ENCODE measurements around the gene CENPO. TPM values are rescaled to one million over a fixed set of nuclear protein-coding genes. Genes with fewer than 3 reads are reported as not detected.
"Not testable (repeated sequence)": the region's sequence is repeated elsewhere in the genome, so short reads cannot be mapped to it uniquely, and the experiment has no call there.

Gene CENPO
- total and polyA plus RNA-seq, 4 donors = 2.0 to 4.0 (median 2.9) TPM

DNA sequence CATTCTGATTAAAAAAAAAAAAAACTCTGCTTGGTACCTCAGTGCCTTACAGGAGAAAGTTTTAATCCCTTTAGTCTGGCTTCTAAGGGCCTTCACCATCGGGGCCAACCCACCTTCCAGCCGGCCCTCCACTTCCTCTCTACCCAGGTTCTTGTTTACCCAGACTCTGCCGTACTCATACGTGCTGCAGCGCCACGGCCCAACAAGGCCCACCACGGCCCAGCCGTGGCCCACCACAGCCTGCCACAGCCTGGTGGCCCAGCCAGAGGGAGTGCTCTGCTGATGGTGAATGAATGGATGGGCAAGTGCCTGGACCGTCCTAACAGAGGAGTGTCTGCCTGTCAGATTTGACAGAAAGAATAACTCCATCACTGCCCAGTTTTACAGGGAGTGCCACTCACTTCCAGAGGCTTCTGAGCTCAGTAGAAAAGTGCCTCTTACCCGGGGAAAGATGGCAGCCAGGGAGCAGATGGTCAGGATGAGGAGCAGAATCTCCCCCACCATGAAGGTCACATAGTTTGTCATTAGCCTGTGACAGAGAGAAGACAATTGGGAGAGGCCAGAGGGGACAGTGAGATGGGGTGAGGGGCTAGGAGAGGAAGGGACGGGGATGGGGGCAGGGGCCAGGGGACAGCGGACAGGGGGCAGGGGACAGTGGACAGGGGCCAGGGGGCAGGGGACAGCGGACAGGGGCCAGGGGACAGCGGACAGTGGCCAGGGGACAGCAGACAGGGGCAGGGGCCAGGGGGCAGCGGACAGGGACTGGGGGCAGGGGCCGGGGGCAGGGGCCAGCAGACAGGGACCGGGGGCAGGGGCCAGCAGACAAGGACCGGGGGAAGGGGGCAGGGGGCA is 38.2 kb downstream of the CENPO start:
- intact Hi-C loops (cut with DNase I) = no loop called here
- Histone ChIP-seq H3K27ac (ENCODE audit: low read depth in 1 of 2, low read length in 2 of 2) (no peak overlapping the region), H3K9me3 (ENCODE audit: control insufficient read depth, low read length) (no peaks in the 10 kb centered on the region), H3K36me3 (ENCODE audit: control insufficient read depth in 1 of 2, insufficient read depth in 2 of 2, low read length in 1 of 2) (peaks cover 0 to 1% of the 10 kb centered on the region in 2 donors), H3K4me3 (ENCODE audit: low read length in 2 of 2) (no peak overlapping the region), H3K27me3 (ENCODE audit: control insufficient read depth in 1 of 2, insufficient read depth in 2 of 2, low read length in 1 of 2) (no peaks in the 10 kb centered on the region), H3K4me1 (ENCODE audit: control insufficient read depth in 1 of 2, insufficient read depth in 2 of 2, low read length in 2 of 2) (no peaks in the 10 kb centered on the region)
- ATAC-seq (ENCODE audit: low FRiP score) (no peak), DNase-seq (peak in 1 of 2 donors; percentile 45)
- 86 to 94% methylated on average over 12 to 18 of the region's 18 CpGs for WGBS, 2 donors

DNA sequence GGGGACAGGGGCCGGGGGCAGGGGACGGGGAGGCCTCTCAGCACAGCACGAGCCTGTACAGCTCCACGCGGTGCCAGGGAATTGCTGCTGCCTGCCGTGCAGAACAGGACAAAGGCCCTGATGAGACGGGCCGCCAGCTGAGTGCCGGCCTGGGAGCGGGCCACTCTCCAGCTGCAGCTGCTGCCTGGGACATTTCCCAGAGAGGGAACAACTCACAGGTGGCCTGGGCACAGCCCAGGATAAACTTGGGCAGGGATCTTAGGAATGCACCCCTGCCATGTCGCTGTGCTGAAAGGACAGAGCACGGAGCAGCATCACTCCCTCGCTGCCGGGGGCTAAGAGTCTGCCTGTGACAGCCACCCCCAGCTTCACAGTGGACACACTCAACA is 38.8 kb downstream of the CENPO start:
- Histone ChIP-seq H3K27ac (ENCODE audit: low read depth in 1 of 2, low read length in 2 of 2) (no peak overlapping the region), H3K27me3 (ENCODE audit: control insufficient read depth in 1 of 2, insufficient read depth in 2 of 2, low read length in 1 of 2) (no peaks in the 10 kb centered on the region), H3K9me3 (ENCODE audit: control insufficient read depth, low read length) (no peaks in the 10 kb centered on the region), H3K4me3 (ENCODE audit: low read length in 2 of 2) (no peak overlapping the region), H3K4me1 (ENCODE audit: control insufficient read depth in 1 of 2, insufficient read depth in 2 of 2, low read length in 2 of 2) (no peaks in the 10 kb centered on the region), H3K36me3 (ENCODE audit: control insufficient read depth in 1 of 2, insufficient read depth in 2 of 2, low read length in 1 of 2) (peaks cover 0 to 1% of the 10 kb centered on the region in 2 donors)
- 26 to 27% methylated on average over 12 to 14 of the region's 14 CpGs for WGBS, 2 donors
- ATAC-seq (ENCODE audit: low FRiP score) (no peak), DNase-seq (peak in 1 of 2 donors; percentile 60)
- intact Hi-C loops (cut with DNase I) = no loop called here

DNA sequence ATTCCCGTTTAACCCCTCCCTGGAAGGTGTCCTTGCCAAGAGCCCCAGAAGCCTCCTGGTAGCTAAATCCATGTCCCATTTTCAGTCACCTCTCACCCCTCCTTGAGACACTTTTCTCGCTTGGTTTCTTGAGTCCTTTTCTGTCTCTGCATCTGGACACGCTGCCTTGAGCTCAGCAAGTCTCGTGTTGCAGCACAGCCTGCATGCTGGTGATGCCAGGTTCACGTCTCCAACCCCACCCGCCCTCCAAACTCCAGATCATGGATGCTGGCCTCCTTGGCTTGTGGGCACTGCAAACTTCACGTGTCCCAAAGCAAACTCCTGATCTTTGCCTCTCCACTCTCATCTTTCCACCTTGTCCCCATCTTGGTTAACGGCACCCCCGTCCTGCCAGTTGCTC is 39.3 kb downstream of the CENPO start:
- DNase-seq (peak in 1 of 2 donors; percentile 44), ATAC-seq (ENCODE audit: low FRiP score) (no peak)
- H3K36me3 ChIP-seq (ENCODE audit: control insufficient read depth in 1 of 2, insufficient read depth in 2 of 2, low read length in 1 of 2) = peaks cover 0 to 1% of the 10 kb centered on the region in 2 donors
- no peaks in the 10 kb centered on the region for H3K9me3 ChIP-seq (ENCODE audit: control insufficient read depth, low read length)
- H3K4me1 ChIP-seq (ENCODE audit: control insufficient read depth in 1 of 2, insufficient read depth in 2 of 2, low read length in 2 of 2) = no peaks in the 10 kb centered on the region
- intact Hi-C loops (cut with DNase I) = no loop called here
- no peaks in the 10 kb centered on the region for H3K27me3 ChIP-seq (ENCODE audit: control insufficient read depth in 1 of 2, insufficient read depth in 2 of 2, low read length in 1 of 2)
- no peak overlapping the region for H3K27ac ChIP-seq (ENCODE audit: low read depth in 1 of 2, low read length in 2 of 2)
- 72 to 73% methylated on average over 9 of the region's 9 CpGs for WGBS, 2 donors
- H3K4me3 ChIP-seq (ENCODE audit: low read length in 2 of 2) = no peak overlapping the region

DNA sequence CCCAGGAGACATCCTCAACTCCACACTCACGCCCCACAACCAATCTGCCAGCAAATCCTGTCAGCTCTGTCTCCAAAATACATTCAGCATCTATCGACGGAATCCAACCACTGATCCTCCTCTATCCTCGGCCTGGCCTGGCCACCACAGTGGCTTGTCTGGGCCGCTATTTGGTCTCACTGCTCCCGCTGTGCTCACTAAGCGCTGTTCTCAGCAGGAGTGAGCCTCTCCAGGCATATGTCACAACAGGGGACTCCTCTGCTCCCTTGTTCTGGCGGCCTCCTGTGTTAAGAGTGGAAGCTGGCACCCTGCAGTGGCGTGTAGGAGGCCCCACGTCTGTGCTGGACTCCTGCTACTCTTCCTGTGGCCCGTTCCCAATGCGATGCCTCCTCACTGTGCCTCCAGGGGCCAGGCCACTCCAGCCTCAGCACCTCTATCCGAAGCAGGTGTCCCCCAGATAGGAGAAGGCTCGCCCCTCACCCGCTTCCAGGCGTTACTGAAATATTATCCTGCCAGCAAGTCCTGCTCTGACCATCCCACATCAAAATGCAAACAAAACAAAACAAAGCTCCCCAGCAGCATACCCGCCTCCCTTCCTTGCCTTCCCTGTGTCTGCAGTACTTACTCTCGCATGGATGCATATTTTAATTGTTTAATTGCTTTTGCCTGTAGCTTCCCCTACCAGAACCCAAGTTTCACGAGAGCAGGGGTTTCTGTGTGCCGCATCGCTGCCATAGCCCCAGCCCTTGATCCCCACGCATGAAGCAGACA is 39.9 kb downstream of the CENPO start:
- intact Hi-C loops (cut with DNase I) = no loop called here
- no peak overlapping the region for H3K27ac ChIP-seq (ENCODE audit: low read depth in 1 of 2, low read length in 2 of 2)
- peaks cover 0 to 1% of the 10 kb centered on the region in 2 donors for H3K36me3 ChIP-seq (ENCODE audit: control insufficient read depth in 1 of 2, insufficient read depth in 2 of 2, low read length in 1 of 2)
- peak in 1 of 2 donors; percentile 68 for DNase-seq
- WGBS, 2 donors = 93 to 95% methylated on average over 22 of the region's 22 CpGs
- ATAC-seq (ENCODE audit: low FRiP score) = no peak
- no peak overlapping the region for H3K4me3 ChIP-seq (ENCODE audit: low read length in 2 of 2)
- H3K9me3 ChIP-seq (ENCODE audit: control insufficient read depth, low read length) = no peaks in the 10 kb centered on the region
- H3K4me1 ChIP-seq (ENCODE audit: control insufficient read depth in 1 of 2, insufficient read depth in 2 of 2, low read length in 2 of 2) = no peaks in the 10 kb centered on the region
- H3K27me3 ChIP-seq (ENCODE audit: control insufficient read depth in 1 of 2, insufficient read depth in 2 of 2, low read length in 1 of 2) = no peaks in the 10 kb centered on the region

DNA sequence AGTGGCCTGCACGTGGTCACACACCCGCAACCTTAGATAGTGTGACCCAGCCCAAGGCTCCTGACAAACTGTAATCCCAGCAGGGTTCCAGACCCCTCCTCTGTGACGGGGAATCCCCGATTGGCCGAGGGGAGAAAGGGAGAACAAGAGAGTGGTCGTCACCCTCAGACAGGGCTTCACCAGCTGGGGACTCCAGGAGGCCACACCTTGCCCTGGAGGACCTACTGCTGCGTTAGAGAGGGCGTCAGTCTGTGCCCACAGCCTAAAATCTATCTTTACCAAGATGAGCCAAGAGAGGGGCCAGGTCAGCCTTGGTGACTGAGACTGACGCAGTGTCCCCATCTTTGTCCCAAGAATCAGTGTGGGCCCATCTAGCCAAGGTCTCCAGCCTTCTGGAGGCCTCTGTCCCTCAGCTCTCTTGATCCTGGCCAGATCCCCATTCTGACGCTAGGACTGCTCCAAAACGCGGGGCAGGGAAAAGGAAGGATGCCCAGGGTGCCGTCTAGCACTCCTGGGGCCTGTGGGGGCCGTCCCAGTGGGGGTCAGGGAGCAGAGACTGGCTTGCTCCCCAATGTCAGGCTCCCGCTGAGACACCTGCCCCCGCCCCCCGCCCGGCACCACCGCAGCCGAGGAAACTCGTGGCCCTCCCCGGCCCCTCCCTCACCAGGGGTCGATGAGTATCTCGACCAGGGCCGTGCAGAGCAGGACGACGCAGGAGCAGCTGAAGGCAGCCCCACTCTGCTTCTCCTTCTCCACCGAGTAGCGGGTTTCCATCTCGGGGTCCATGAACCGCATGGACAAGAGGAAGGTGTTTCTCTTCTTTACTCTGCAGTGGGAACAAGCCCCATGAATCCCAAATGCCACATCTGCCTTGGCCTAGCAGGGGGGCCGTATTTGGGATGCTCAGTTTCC is 40.9 kb downstream of the CENPO start:
- intact Hi-C loops (cut with DNase I) = no loop called here

DNA sequence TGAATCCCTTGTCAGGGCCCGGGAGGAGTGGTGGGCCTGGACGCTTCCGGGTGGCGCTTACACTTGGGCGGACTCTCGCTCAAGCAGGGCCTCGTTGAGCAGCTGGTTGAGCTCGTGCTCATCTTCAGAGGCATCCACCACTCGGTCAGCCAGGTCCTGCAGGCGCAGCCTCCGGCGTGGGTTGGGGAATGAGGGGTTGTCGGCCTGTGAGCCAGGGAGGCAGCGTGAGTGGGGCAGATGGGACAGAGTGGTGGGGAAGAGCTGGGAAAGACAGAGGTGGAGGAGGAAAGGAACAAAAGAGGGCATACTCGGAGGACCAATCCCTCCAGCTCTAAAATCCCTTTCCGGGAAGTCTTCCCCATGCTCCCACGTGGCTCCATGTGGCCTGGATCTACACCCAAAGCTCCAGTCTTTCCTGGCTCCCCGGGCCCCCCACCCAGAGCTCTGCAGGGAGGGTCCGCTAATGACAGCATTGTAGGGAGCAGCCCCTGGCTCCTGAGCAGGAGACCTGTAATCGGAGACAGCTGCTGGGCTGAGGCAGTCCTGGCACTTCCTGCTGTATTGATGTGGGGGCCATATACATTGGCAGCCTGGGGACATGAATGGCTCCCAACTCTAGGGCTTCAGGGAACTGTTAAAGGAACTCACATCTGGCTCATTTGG is 41.6 kb downstream of the CENPO start:
- intact Hi-C loops (cut with DNase I) = no loop called here
- no peak overlapping the region for H3K4me3 ChIP-seq (ENCODE audit: low read length in 2 of 2)

More for the DNA sequence above, 40.9 kb downstream of the CENPO start:
- H3K27ac ChIP-seq (ENCODE audit: low read depth in 1 of 2, low read length in 2 of 2) = no peak overlapping the region
- peaks cover 0 to 1% of the 10 kb centered on the region in 2 donors for H3K36me3 ChIP-seq (ENCODE audit: control insufficient read depth in 1 of 2, insufficient read depth in 2 of 2, low read length in 1 of 2)
- no peaks in the 10 kb centered on the region for H3K27me3 ChIP-seq (ENCODE audit: control insufficient read depth in 1 of 2, insufficient read depth in 2 of 2, low read length in 1 of 2)
- WGBS, 2 donors = 92% methylated on average over 32 of the region's 32 CpGs
- no peaks in the 10 kb centered on the region for H3K4me1 ChIP-seq (ENCODE audit: control insufficient read depth in 1 of 2, insufficient read depth in 2 of 2, low read length in 2 of 2)
- no peak for ATAC-seq (ENCODE audit: low FRiP score)
- H3K4me3 ChIP-seq (ENCODE audit: low read length in 2 of 2) = no peak overlapping the region
- H3K9me3 ChIP-seq (ENCODE audit: control insufficient read depth, low read length) = no peaks in the 10 kb centered on the region
- DNase-seq = peak in 1 of 2 donors; percentile 61

DNA sequence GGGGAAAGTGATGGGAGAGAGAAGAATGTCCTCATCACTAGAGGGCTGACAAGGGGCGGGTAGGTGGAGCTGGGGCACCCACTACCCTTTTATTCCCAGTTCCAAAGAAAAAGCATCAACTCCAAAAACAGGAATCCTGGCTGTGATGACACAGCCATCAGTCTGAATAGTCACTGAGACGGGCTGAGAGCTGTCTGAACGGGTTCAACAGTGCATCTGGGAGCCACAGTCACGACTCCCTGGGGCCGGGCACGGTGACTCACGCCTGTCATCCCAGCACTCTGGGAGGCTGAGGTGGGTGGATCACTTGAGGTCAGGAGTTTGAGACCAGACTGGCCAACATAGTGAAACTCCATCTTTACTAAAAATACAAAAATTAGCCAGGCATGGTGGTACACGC is 42.2 kb downstream of the CENPO start:
- peak in 1 of 2 donors; percentile 66 for DNase-seq
- H3K9me3 ChIP-seq (ENCODE audit: control insufficient read depth, low read length); ATAC-seq (ENCODE audit: low FRiP score); H3K27me3 ChIP-seq (ENCODE audit: control insufficient read depth in 1 of 2, insufficient read depth in 2 of 2, low read length in 1 of 2); H3K36me3 ChIP-seq (ENCODE audit: control insufficient read depth in 1 of 2, insufficient read depth in 2 of 2, low read length in 1 of 2); H3K4me3 ChIP-seq (ENCODE audit: low read length in 2 of 2); H3K27ac ChIP-seq (ENCODE audit: low read depth in 1 of 2, low read length in 2 of 2); intact Hi-C loops (cut with DNase I); H3K4me1 ChIP-seq (ENCODE audit: control insufficient read depth in 1 of 2, insufficient read depth in 2 of 2, low read length in 2 of 2): not testable (repeated sequence)
- WGBS, 2 donors = 90% methylated on average over 8 of the region's 8 CpGs

More for the DNA sequence above, 41.6 kb downstream of the CENPO start:
- Histone ChIP-seq H3K9me3 (ENCODE audit: control insufficient read depth, low read length) (no peaks in the 10 kb centered on the region), H3K27me3 (ENCODE audit: control insufficient read depth in 1 of 2, insufficient read depth in 2 of 2, low read length in 1 of 2) (no peaks in the 10 kb centered on the region), H3K36me3 (ENCODE audit: control insufficient read depth in 1 of 2, insufficient read depth in 2 of 2, low read length in 1 of 2) (peaks cover 0 to 1% of the 10 kb centered on the region in 2 donors), H3K27ac (ENCODE audit: low read depth in 1 of 2, low read length in 2 of 2) (no peak overlapping the region), H3K4me1 (ENCODE audit: control insufficient read depth in 1 of 2, insufficient read depth in 2 of 2, low read length in 2 of 2) (no peaks in the 10 kb centered on the region)
- WGBS, 2 donors = 93 to 96% methylated on average over 20 of the region's 20 CpGs
- DNase-seq = peak in 1 of 2 donors; percentile 65
- no peak for ATAC-seq (ENCODE audit: low FRiP score)

DNA sequence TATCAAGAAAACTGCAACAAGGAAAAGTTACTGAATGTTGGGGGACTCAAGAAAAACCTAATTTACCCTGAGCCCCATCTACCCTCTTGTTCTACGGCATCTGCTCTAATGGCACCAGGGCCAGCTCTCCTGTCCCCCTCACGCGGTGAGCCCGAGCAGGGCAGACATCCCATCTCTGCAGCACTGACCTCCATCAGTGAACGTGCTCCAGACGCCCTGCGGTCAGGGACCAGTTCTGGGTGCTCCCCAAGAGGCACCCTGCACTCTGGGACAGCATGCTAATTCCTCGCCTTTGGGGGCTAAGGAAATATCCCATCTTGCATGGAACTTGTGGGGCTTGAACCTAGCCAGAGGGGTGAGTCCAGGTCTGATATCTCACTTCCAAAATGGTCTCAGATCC is 43.0 kb downstream of the CENPO start:
- no peak for ATAC-seq (ENCODE audit: low FRiP score)
- Histone ChIP-seq H3K27me3 (ENCODE audit: control insufficient read depth in 1 of 2, insufficient read depth in 2 of 2, low read length in 1 of 2) (no peaks in the 10 kb centered on the region), H3K4me3 (ENCODE audit: low read length in 2 of 2) (no peak overlapping the region), H3K36me3 (ENCODE audit: control insufficient read depth in 1 of 2, insufficient read depth in 2 of 2, low read length in 1 of 2) (peaks cover 0 to 1% of the 10 kb centered on the region in 2 donors), H3K4me1 (ENCODE audit: control insufficient read depth in 1 of 2, insufficient read depth in 2 of 2, low read length in 2 of 2) (no peaks in the 10 kb centered on the region), H3K27ac (ENCODE audit: low read depth in 1 of 2, low read length in 2 of 2) (no peak overlapping the region), H3K9me3 (ENCODE audit: control insufficient read depth, low read length) (no peaks in the 10 kb centered on the region)
- DNase-seq = peak in 1 of 2 donors; percentile 49
- intact Hi-C loops (cut with DNase I) = no loop called here
- WGBS, 2 donors = 95 to 96% methylated on average over 8 of the region's 8 CpGs
